Omental fat pad (tissue), 4 donors: ENCODE results near the gene B3GNT7. TPM values are rescaled to one million over a fixed set of nuclear protein-coding genes. Genes with fewer than 3 reads are reported as not detected.
A peak's percentile ranks its signal among the peaks of the same experiment; 100 is the strongest.
"Not testable (repeated sequence)": the region's sequence is repeated elsewhere in the genome, so short reads cannot be mapped to it uniquely, and the experiment has no call there.

Experiments used
- ATAC-seq: fragments of 150-250 bp; one replicate; pipeline ENCODE4 v1.9.1; 2016; ENCODE audit warnings: mild to moderate bottlenecking, moderate library complexity; ENCODE audit not compliant: low FRiP score
- DNase-seq: peaks from one replicate; pipeline ENCODE4 v3.0.0-alpha.2; 2019; ENCODE audit warnings: low spot score
- CTCF ChIP-seq, 3 donors: fragments of 450-650 bp; IDR thresholded peaks; one replicate each; pipeline ENCODE4 v1.5.1; 2016 to 2017; ENCODE audit warnings: antibody characterized with exemption in 3 of 3, mild to moderate bottlenecking in 3 of 3, moderate library complexity in 2 of 3
- total RNA-seq, 4 donors: library from RNA; depleted of rRNA; stranded (reverse); fragments of >200 nt; gene quantifications; one replicate each; pipeline ENCODE4 v1.1.0, GENCODE V29; 2016

B3GNT7 gene
- total RNA-seq, 4 donors from 2014 or later: 2.8 to 12.6 (median 6.1) TPM

- TF ChIP-seq CTCF (IDR thresholded peaks at IDR 0.05): no peak
- DNase-seq: no peak
- no peak for ATAC-seq
Measured at GRCh38 chr2:231397928-231398294, 2.4 kb downstream of the B3GNT7 start.

GRCh38 chr2:231398585-231398984, 3.1 kb downstream of the B3GNT7 start:
- no peak for TF ChIP-seq CTCF (IDR thresholded peaks at IDR 0.05)
- ATAC-seq: no peak
- DNase-seq: no peak

GRCh38 chr2:231399046-231399852, 3.7 kb downstream of the B3GNT7 start:
- no peak for TF ChIP-seq CTCF (IDR thresholded peaks at IDR 0.05)
- ATAC-seq: no peak
- no peak for DNase-seq

- no peak for TF ChIP-seq CTCF (IDR thresholded peaks at IDR 0.05)
- DNase-seq: peak; percentile 40
- peak; percentile 86 for ATAC-seq
Measured at GRCh38 chr2:231399853-231400680, 4.6 kb downstream of the B3GNT7 start.

- not testable (repeated sequence) for ATAC-seq, DNase-seq
Measured at GRCh38 chr2:231400681-231401080, 5.2 kb downstream of the B3GNT7 start.

GRCh38 chr2:231401101-231401500, 5.6 kb downstream of the B3GNT7 start:
- not testable (repeated sequence) for ATAC-seq, DNase-seq

GRCh38 chr2:231403421-231404182, 8.1 kb downstream of the B3GNT7 start:
- DNase-seq, ATAC-seq: not testable (repeated sequence)

GRCh38 chr2:231404183-231404578, 8.7 kb downstream of the B3GNT7 start:
- not testable (repeated sequence) for ATAC-seq, DNase-seq

GRCh38 chr2:231405601-231406367, 10.3 kb downstream of the B3GNT7 start:
- not testable (repeated sequence) for ATAC-seq, DNase-seq

GRCh38 chr2:231407686-231408085, 12.2 kb downstream of the B3GNT7 start:
- not testable (repeated sequence) for ATAC-seq

GRCh38 chr2:231408304-231408703, 12.8 kb downstream of the B3GNT7 start:
- ATAC-seq, DNase-seq: not testable (repeated sequence)

More at GRCh38 chr2:231407686-231408085, 12.2 kb downstream of the B3GNT7 start:
- DNase-seq: not testable (repeated sequence)
